Mesodermal cell (in vitro differentiated cells): Measurements from ENCODE around the gene STON2.
"Not testable (repeated sequence)": the region's sequence is repeated elsewhere in the genome, so short reads cannot be mapped to it uniquely, and the experiment has no call there.

Source experiments
- H3K27ac ChIP-seq: 2 replicates; pipeline ENCODE4 v1.7.0; 2013; ENCODE audit warnings: mild to moderate bottlenecking, low read depth, low read length, moderate library complexity; ENCODE audit not compliant: severe bottlenecking
- H3K36me3 ChIP-seq: 2 replicates; pipeline ENCODE4 v1.7.1; 2013; ENCODE audit warnings: mild to moderate bottlenecking, low read length, moderate library complexity; ENCODE audit not compliant: control insufficient read depth, insufficient read depth
- H3K4me1 ChIP-seq: one replicate; pipeline ENCODE4 v1.7.1; 2013; ENCODE audit warnings: mild to moderate bottlenecking, low read length; ENCODE audit not compliant: insufficient read depth, control insufficient read depth, poor library complexity, severe bottlenecking
- H3K4me3 ChIP-seq: 2 replicates; pipeline ENCODE4 v1.7.0; 2013; ENCODE audit warnings: low read length, control low read depth, mild to moderate bottlenecking; ENCODE audit not compliant: insufficient read depth, poor library complexity, severe bottlenecking; ENCODE audit errors: extremely low read depth
- H3K9me3 ChIP-seq: 2 replicates; pipeline ENCODE4 v1.7.1; 2013; ENCODE audit warnings: mild to moderate bottlenecking, low read length, moderate library complexity; ENCODE audit not compliant: control insufficient read depth
- WGBS, 2 experiments: methylation state at CpG; one replicate each; pipeline ENCODE4 v1.1.5; 2013; ENCODE audit warnings: missing lambda C conversion rate in 2 of 2; ENCODE audit not compliant: insufficient coverage in 2 of 2; 5-methylcytosine and 5-hydroxymethylcytosine counted together

The STON2 gene

DNA sequence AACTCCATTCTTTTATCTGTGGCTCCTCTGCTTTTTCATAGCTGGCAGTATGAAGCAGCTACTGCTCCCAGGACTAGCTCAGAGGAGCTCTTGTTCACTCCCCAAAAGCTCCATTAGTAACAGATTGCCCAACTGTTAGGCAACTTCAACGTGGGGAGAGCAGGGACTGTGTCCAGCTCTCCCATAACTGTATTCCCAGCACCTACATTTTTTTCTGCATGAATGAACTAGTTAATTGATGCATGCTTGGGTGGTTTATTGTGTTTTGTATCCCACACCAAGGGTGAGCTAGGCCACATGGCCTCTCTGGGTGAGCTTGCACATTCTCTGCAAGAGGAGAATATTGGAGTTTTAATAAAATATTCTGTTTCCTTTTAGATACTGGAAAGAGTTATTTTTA, 15.2 kb downstream of the STON2 start:
- Histone ChIP-seq H3K4me1 (no peaks in the 10 kb centered on the region), H3K27ac (no peak overlapping the region), H3K36me3 (peaks cover 4% of the 10 kb centered on the region), H3K4me3 (no peak overlapping the region), H3K9me3 (peaks cover 3% of the 10 kb centered on the region)
- WGBS, 2 experiments = 83% methylated on average over 1 of the region's 1 CpG; no CpG with 5 or more reads in 1 of the 2 experiments

DNA sequence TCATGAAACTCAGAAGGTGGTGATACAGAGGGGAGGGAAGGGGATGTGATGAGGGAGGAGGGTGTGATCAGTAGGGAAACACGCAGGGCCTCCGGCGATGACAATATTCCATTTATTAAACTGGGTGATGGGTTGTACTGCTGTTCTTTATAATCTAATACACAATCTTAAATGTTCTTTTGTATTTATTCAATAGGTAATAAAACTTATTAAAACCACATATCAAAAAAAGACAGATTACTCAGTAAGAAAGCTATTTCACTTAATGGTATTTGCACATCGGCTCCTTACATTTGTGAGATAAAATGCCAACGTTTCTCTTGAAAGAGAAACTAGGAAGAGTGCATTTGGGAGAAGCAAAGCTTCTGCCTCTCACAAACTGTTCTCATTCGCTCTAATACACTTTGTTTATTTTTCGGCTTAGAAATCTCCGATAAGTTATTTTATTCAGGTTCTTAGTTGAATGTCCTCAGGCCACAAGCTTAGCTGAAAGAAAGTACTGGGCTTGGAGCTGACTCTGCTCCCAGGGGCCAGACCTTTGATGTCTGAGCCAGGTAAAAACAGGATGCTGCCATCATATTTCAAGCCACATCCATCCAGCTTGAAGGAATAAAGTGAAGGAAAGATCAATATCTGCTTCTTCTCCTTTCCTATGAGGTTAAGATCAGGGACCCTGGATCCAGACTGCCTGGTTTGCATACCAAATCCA, 17.5 kb downstream of the STON2 start:
- peaks cover 8% of the 10 kb centered on the region for H3K9me3 ChIP-seq
- no peaks in the 10 kb centered on the region for H3K4me1 ChIP-seq
- H3K4me3 ChIP-seq = no peak overlapping the region
- no peak overlapping the region for H3K27ac ChIP-seq
- peaks cover 4% of the 10 kb centered on the region for H3K36me3 ChIP-seq
- 90 to 95% methylated on average over 4 to 5 of the region's 8 CpGs for WGBS, 2 experiments

DNA sequence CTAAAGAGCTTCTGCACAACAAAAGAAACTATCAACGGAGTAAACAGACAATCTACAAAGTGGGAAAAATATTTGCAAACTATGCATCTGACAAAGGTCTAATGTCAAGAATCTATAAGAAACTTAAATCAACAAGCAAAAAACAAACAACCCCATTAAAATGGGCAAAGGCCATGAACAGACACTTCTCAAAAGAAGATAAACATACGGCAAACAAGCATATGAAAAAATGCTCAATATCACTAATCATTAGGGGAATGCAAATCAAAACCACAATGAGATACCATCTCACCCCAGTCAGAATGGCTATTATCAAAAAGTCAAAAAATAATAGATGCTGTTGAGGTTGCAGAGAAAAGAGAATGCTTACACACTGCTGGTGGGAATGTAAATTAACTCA, 20.1 kb downstream of the STON2 start:
- no CpG with 5 or more reads among the region's 2 CpGs for WGBS, 2 experiments
- not testable (repeated sequence) for H3K36me3 ChIP-seq, H3K9me3 ChIP-seq, H3K4me3 ChIP-seq, H3K4me1 ChIP-seq, H3K27ac ChIP-seq

DNA sequence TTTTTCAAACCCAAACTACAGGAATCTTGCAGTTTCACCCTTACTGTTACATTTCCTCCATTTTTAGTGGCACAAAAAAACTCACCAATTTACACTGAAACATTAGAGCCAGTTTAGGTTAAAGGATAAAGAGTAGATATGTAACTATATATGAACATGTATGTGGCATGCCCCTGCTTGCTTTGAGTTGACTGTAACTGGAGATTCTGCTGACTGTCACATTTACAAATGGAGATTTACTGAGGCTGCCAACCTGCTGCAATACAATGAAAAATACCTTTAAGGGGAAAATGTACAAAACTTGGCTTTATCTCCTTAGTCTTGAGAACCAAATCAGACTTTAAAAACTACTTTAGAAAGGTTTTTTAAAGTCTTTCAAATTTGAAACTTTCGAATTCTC, 28.3 kb downstream of the STON2 start:
- Histone ChIP-seq H3K36me3 (peaks cover 3% of the 10 kb centered on the region), H3K4me3 (no peak overlapping the region), H3K27ac (no peak overlapping the region), H3K4me1 (no peaks in the 10 kb centered on the region), H3K9me3 (no peaks in the 10 kb centered on the region)
- WGBS, 2 experiments = 71 to 88% methylated on average over 1 of the region's 1 CpG

DNA sequence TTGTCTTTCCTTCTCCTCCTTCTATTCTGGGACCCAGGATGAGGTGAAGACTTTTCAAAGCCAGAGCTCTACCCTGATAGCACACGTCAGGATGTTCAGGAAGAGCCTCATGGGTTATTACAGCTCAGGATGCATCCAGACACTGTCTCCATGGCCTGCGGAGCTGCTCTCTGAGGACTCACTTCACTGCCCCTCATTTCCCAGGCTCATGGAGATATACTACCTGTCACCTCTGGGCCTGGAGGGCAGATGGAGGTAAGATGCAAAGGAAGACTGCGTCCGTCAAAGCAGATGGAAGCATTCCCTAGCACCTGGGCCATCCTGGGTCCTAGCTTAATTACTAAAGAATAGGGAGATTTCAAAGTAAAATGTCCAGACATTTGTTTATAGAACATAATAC, 32.6 kb downstream of the STON2 start:
- no peaks in the 10 kb centered on the region for H3K4me1 ChIP-seq
- WGBS, 2 experiments = 88 to 94% methylated on average over 1 to 3 of the region's 4 CpGs
- H3K4me3 ChIP-seq = no peak overlapping the region
- no peak overlapping the region for H3K27ac ChIP-seq
- no peaks in the 10 kb centered on the region for H3K9me3 ChIP-seq
- peaks cover 3% of the 10 kb centered on the region for H3K36me3 ChIP-seq

DNA sequence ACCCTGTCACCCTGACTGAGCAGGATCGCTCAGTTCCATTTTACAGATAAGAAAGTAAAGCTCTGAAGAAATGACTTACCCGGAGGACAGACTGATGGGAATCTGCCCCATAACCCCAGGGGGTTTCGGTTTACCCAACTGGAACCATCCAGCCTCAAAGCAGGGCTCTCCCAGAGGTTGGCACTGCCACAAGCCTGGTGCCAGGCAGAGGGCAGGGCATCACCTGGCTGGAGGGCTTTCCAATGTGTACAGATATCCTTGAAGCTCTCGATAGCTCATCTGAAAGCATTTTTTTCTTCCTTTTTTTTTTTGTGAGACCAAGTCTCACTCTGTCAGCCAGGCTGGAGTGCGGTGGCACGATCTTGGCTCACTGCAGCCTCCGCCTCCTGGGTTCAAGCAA, 33.2 kb downstream of the STON2 start:
- WGBS, 2 experiments = 94 to 95% methylated on average over 6 to 7 of the region's 7 CpGs
- no peaks in the 10 kb centered on the region for H3K9me3 ChIP-seq
- H3K36me3 ChIP-seq = peaks cover 3% of the 10 kb centered on the region
- H3K27ac ChIP-seq = no peak overlapping the region
- H3K4me1 ChIP-seq = no peaks in the 10 kb centered on the region
- H3K4me3 ChIP-seq = no peak overlapping the region

DNA sequence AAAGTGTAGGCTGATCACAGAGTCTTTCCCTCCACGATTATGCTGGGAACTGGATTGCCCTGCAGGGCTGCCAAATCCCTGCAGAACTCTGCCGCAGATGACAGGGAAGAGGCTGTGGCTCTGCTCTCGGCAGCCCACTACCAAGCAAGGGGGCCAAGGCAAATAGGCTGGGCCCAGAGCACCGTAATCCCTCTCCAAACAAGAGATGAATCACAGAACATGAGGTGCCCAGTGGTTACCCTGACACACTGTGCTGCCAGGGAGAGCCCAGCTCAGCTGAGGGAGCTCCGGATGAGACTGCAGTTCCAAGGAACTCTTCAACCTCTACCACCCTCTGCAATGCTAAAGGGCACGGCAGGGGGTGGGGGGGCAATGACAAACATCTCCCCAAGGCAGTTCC, 33.9 kb downstream of the STON2 start:
- Histone ChIP-seq H3K27ac (no peak overlapping the region), H3K36me3 (peaks cover 3% of the 10 kb centered on the region), H3K4me1 (no peaks in the 10 kb centered on the region), H3K9me3 (no peaks in the 10 kb centered on the region), H3K4me3 (no peak overlapping the region)
- 39 to 65% methylated on average over 4 of the region's 6 CpGs for WGBS, 2 experiments

DNA sequence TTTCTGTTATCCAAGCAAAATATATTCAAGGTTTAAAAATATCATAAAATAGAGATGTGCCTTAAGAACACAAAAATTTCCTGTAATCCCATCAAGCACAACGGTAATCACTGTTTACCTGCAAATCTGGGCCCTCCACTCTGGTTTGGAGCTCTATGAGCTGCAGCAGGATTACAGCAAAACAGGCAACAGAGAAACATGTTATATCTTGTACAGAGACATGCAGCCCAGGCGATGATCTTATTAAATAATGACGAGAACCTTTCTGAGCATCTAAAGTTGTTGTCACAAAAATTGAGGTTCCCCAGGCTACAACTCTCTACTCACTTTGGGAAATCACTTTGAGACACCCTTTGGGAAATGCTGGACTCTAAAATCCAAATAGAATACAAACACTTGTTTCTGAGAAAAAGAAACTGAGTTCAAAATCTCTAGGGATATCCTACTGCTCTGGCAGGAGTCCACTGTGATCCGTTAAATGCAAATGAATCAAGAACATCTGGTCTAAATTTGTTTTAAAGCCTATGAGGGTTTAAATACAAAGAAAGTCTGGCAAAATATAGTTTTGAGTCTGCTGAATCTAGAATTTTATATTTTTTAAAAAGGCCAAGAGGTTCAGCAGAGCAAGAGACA, 36.3 kb downstream of the STON2 start:
- H3K4me3 ChIP-seq = no peak overlapping the region
- no peak overlapping the region for H3K27ac ChIP-seq
- no peaks in the 10 kb centered on the region for H3K4me1 ChIP-seq
- H3K9me3 ChIP-seq = no peaks in the 10 kb centered on the region
- 100% methylated on average over 2 to 3 of the region's 4 CpGs for WGBS, 2 experiments
- H3K36me3 ChIP-seq = no peaks in the 10 kb centered on the region

DNA sequence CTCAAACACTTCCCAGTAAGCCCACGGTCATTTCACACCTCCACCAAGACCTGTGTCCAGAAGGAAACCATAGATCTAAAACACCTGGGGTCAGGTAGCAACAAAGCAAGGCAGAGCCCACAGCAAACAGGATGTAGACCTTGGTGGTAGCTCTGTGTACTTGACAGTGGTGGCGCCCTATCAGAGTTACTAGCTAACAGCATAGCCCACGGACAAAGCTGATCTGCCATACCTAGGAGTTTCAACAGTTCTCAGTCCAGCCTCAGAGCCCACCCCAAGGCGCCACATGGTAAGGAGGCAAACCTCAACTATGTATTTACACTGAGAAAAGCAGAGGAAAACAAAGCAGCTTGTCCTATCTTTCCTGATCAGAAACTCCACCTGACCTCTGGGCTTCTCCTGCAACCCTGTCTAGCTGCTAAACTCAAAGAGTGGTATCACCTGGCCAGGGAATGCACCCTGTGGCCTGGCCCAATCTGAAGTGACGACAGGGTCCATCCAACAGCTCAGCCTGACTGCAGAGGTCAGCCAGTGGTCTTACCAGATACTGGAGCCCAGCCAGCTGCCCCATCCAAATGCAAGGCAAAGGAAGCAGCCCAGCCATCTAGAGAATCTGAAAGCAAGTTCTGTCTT, 46.3 kb downstream of the STON2 start:
- Histone ChIP-seq H3K4me1 (no peaks in the 10 kb centered on the region), H3K36me3 (no peaks in the 10 kb centered on the region), H3K9me3 (peaks cover 7% of the 10 kb centered on the region), H3K4me3 (no peak overlapping the region), H3K27ac (no peak overlapping the region)
- WGBS, 2 experiments = 89% methylated on average over 2 to 3 of the region's 5 CpGs

DNA sequence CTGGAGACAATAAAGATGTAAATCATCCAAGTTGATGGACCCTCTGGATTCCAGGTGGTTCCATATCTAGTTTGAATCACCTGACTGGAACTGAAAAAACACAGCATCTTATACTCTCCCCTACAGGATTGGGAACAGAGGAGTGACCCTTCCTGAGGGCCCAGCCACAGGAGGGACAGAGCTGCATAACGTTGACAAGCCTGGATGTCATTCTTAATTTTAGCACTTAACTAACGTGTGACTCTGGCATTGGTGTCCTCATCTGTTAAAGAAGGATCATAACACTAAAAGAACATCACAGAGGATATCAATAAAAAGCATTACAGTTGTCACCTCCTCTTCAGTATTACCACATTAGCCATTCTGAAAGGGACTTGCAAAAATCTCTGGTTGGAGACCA, 47.7 kb downstream of the STON2 start:
- Histone ChIP-seq H3K27ac (no peak overlapping the region), H3K36me3 (no peaks in the 10 kb centered on the region), H3K4me3 (no peak overlapping the region), H3K4me1 (no peaks in the 10 kb centered on the region), H3K9me3 (peaks cover 7% of the 10 kb centered on the region)
- WGBS, 2 experiments = 85 to 92% methylated on average over 2 of the region's 2 CpGs

DNA sequence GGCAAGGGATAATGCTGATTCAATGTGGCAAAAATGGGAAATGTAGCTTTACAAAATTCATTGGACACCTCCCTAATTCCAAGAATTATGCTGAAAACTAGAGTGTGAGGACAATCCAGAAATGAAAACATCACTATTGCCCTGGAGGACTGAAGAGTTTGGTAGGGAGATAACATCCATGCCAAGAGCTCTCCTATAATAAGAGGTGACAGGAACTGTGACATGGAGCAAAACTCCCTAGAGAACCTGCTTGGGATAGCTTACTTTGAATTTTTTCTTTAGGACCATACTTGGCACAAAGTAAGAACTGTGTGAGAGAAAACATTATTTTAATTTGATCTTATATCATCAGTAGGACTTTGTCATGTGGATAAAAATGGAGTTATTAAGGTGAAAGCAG, 48.9 kb downstream of the STON2 start:
- Histone ChIP-seq H3K4me3 (no peak overlapping the region), H3K4me1 (no peaks in the 10 kb centered on the region), H3K9me3 (peaks cover 7% of the 10 kb centered on the region), H3K36me3 (no peaks in the 10 kb centered on the region), H3K27ac (no peak overlapping the region)
